Measurements from ENCODE around the gene SDC1. TPM values are rescaled to one million over a fixed set of nuclear protein-coding genes. Genes with fewer than 3 reads are reported as not detected.

SDC1 gene
- total and polyA plus RNA-seq, 2 of the 8 experiments (the other 6 are each of a cell fraction or from before 2014, with no cell fraction given) = 45.3 to 73.3 TPM

- TF ChIP-seq HDAC2 (IDR thresholded peaks at IDR 0.05; ENCODE audit: borderline replicate concordance in 1 of 2, low read depth in 2 of 2, low read length in 2 of 2) (no peak), POU5F1 (IDR thresholded peaks at IDR 0.05; ENCODE audit: low read depth, low read length) (no peak), MAFK (IDR thresholded peaks at IDR 0.05; ENCODE audit: low read depth, low read length) (no peak), TEAD4 (IDR thresholded peaks at IDR 0.05; ENCODE audit: low read depth, low read length) (no peak)
These were observed 45.0 kb downstream of the SDC1 start (continued) for GRCh38 chr2:20179755-20180594.
